A673 (cell line): Measurements from ENCODE around the gene ARV1. TPM values are rescaled to one million over a fixed set of nuclear protein-coding genes. Genes with fewer than 3 reads are reported as not detected.

ENCODE experiments used
- BruUV-seq: library from RNA; stranded (reverse); fragments of 400-500 nt; replicated peaks from 2 replicates; lab custom pipeline; 2021; lab: Mats Ljungman, UMichigan
- CTCF ChIA-PET: fragments of 300-600 bp; sonication (Branson Sonifier 250); formaldehyde crosslinking; loops from one replicate; lab custom pipeline; 2022; ENCODE audit warnings: antibody characterized with exemption; lab: Charles Lee
- POLR2A ChIA-PET: fragments of 300-600 bp; sonication (Branson Sonifier 250); formaldehyde crosslinking; loops from one replicate; lab custom pipeline; 2022; ENCODE audit warnings: antibody characterized with exemption; ENCODE audit not compliant: low non-redundant PET; lab: Charles Lee
- DNase-seq: peaks from one replicate; pipeline ENCODE4 v3.0.0-alpha.2; 2015; ENCODE audit warnings: low spot score
- H3K27ac ChIP-seq: fragments of 200-600 bp; sonication (generic); 2 replicates; pipeline ENCODE4 v1.5.1; 2016; ENCODE audit warnings: mixed run types, low read depth, mild to moderate bottlenecking, mixed read lengths, antibody characterized with exemption, low read length; ENCODE audit not compliant: poor library complexity, severe bottlenecking
- H3K27me3 ChIP-seq: fragments of 200-600 bp; sonication (generic); replicated peaks from 2 replicates; pipeline ENCODE4 v1.6.1; 2017; ENCODE audit warnings: mixed run types, low read depth, mild to moderate bottlenecking, mixed read lengths, antibody characterized with exemption, low read length; ENCODE audit not compliant: insufficient read depth, poor library complexity
- H3K36me3 ChIP-seq: fragments of 200-600 bp; sonication (generic); 2 replicates; pipeline ENCODE4 v1.6.1; 2016; ENCODE audit warnings: mixed run types, mild to moderate bottlenecking, mixed read lengths, antibody characterized with exemption, low read length; ENCODE audit not compliant: insufficient read depth, poor library complexity, severe bottlenecking
- H3K4me1 ChIP-seq: fragments of 200-600 bp; sonication (generic); 2 replicates; pipeline ENCODE4 v1.6.1; 2017; ENCODE audit warnings: mixed run types, mild to moderate bottlenecking, mixed read lengths, antibody characterized with exemption, low read length; ENCODE audit not compliant: insufficient read depth, poor library complexity, severe bottlenecking
- H3K4me3 ChIP-seq: fragments of 200-600 bp; sonication (generic); 2 replicates; pipeline ENCODE4 v1.5.1; 2016; ENCODE audit warnings: low read depth, mixed run types, mild to moderate bottlenecking, mixed read lengths, low read length; ENCODE audit not compliant: poor library complexity, severe bottlenecking
- H3K9me3 ChIP-seq: fragments of 200-600 bp; sonication (generic); 2 replicates; pipeline ENCODE4 v1.6.1; 2016; ENCODE audit warnings: mixed run types, low read depth, mild to moderate bottlenecking, mixed read lengths, antibody characterized with exemption, low read length; ENCODE audit not compliant: poor library complexity, severe bottlenecking
- EZH2 ChIP-seq: fragments of 200-600 bp; sonication (generic); IDR thresholded peaks from 2 replicates; pipeline ENCODE4 v1.6.1; 2017; ENCODE audit warnings: borderline replicate concordance, low read depth, mild to moderate bottlenecking, mixed read lengths, antibody characterized with exemption, low read length; ENCODE audit not compliant: poor library complexity, severe bottlenecking
- intact Hi-C: fragments of 100-400 bp; cut with micrococcal nuclease; formaldehyde crosslinking; loops from one replicate; pipeline ENCODE4 v1.10.0; 2022; ENCODE audit not compliant: unreplicated experiment
- total RNA-seq: library from RNA; stranded (reverse); gene quantifications from 2 replicates; pipeline ENCODE4 v1.2.3, GENCODE V29; 2021
- TF ChIP-seq, protein P1 (sequence below): fragments of 300-800, 200-600 bp; sonication (generic); conservative IDR thresholded peaks from 2 replicates; pipeline ENCODE4 v1.5.1; 2017; ENCODE audit warnings: low read depth, mild to moderate bottlenecking, antibody characterized with exemption, low read length, moderate library complexity, mixed read lengths

Gene ARV1
- total RNA-seq, 1 experiment from 2014 or later: 27.3 TPM

DNA sequence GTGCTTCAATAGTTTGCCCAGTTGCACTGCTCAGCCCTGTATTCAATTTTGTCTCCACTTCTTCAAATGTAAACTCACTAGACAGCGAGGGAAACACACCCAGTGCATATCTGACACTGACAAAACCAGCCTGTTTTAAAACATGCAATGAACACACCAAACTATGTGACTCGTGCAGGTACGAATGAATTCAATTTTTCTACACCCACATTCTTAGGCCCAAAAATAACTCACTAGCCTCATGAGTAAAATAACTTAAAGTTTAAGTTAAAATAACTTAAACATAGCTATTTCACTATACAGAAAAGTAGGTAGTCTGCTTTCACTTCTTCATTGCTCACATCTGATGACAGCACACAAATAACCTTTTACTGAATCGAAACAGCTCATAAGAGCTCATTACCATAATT, 21.3 kb upstream of the ARV1 start:
- CTCF ChIA-PET: no interaction called here
- TF ChIP-seq, protein P1, sequence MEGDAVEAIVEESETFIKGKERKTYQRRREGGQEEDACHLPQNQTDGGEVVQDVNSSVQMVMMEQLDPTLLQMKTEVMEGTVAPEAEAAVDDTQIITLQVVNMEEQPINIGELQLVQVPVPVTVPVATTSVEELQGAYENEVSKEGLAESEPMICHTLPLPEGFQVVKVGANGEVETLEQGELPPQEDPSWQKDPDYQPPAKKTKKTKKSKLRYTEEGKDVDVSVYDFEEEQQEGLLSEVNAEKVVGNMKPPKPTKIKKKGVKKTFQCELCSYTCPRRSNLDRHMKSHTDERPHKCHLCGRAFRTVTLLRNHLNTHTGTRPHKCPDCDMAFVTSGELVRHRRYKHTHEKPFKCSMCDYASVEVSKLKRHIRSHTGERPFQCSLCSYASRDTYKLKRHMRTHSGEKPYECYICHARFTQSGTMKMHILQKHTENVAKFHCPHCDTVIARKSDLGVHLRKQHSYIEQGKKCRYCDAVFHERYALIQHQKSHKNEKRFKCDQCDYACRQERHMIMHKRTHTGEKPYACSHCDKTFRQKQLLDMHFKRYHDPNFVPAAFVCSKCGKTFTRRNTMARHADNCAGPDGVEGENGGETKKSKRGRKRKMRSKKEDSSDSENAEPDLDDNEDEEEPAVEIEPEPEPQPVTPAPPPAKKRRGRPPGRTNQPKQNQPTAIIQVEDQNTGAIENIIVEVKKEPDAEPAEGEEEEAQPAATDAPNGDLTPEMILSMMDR: no peak
- no TSS peak for BruUV-seq

DNA sequence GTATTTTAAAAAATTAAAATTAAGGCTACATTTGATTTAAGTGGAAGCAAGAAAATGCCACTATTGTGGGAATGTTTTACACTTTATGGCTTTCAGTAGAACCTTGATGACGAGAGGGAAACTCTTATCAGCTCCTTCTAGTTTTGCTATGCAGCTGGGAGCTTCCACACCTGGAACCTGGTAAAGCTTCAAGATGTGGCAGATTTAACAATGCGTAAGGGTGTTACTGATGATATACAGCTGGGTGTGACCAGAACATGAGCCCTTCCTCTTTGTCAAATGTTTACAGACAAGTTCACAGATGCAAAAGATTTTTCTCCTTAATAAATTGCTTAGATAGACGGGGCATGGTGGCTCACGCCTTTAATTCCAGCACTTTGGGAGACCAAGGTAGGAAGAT, 20.5 kb upstream of the ARV1 start:
- H3K9me3 ChIP-seq: no peaks in the 10 kb centered on the region
- POLR2A ChIA-PET: interaction anchor here (0.6 kb wide), 1 partner anchor 199 kb away, joined by 3 read pairs; no protein-coding TSS in a partner anchor
- no peaks in the 10 kb centered on the region for H3K27me3 ChIP-seq
- no peak for DNase-seq
- H3K4me3 ChIP-seq: no peak overlapping the region
- H3K4me1 ChIP-seq: no peaks in the 10 kb centered on the region
- H3K27ac ChIP-seq: no peak overlapping the region
- TF ChIP-seq, protein P1: no peak
- TF ChIP-seq EZH2: no peak
- intact Hi-C loops: no loop called here
- no TSS peak for BruUV-seq
- CTCF ChIA-PET: no interaction called here
- peaks cover 3% of the 10 kb centered on the region for H3K36me3 ChIP-seq

More for the DNA sequence above, 21.3 kb upstream of the ARV1 start:
- H3K36me3 ChIP-seq: peaks cover 3% of the 10 kb centered on the region
- H3K4me3 ChIP-seq: no peak overlapping the region
- POLR2A ChIA-PET: no interaction called here
- H3K9me3 ChIP-seq: no peaks in the 10 kb centered on the region
- intact Hi-C loops: no loop called here
- no peaks in the 10 kb centered on the region for H3K4me1 ChIP-seq
- DNase-seq: no peak
- H3K27me3 ChIP-seq: no peaks in the 10 kb centered on the region
- H3K27ac ChIP-seq: no peak overlapping the region

DNA sequence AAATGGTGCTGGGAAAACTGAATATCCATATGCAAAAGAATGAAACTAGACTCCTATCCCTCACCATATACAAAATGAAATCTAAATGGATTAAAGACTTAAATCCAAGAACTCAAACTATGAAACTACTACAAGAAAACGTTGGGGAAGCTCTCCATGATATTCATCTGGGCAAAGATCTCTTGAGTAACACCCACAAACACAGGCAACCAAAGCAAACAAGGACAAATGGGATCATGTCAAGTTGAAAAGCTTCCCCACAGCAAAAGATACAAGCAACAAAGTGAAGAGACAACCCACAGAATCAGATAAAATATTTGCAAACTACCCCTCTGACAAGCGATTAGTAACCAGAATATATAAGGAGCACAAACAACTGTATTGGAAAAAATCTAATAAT, 14.0 kb upstream of the ARV1 start:
- ChIA-PET CTCF (no interaction called here), POLR2A (no interaction called here)
- no TSS peak for BruUV-seq
- H3K27me3 ChIP-seq: no peaks in the 10 kb centered on the region
- no peak overlapping the region for H3K4me3 ChIP-seq
- no peaks in the 10 kb centered on the region for H3K4me1 ChIP-seq
- no peak for TF ChIP-seq EZH2
- TF ChIP-seq, protein P1: no peak
- no peak for DNase-seq
- no peaks in the 10 kb centered on the region for H3K36me3 ChIP-seq
- H3K9me3 ChIP-seq: no peaks in the 10 kb centered on the region
- H3K27ac ChIP-seq: no peak overlapping the region
- intact Hi-C loops: no loop called here
